Occipital lobe (tissue), 2 donors: ENCODE data around the gene ANKRD2. TPM values are rescaled to one million over a fixed set of nuclear protein-coding genes. Genes with fewer than 3 reads are reported as not detected.
"Not testable (repeated sequence)": the region's sequence is repeated elsewhere in the genome, so short reads cannot be mapped to it uniquely, and the experiment has no call there.

Experiments
- DNase-seq: peaks from one replicate; lab custom pipeline; 2025; lab: John Stamatoyannopoulos, UW
- total RNA-seq: library from RNA; depleted of rRNA; stranded (reverse); fragments of >200 nt; gene quantifications from one replicate; pipeline ENCODE4 v1.2.3, GENCODE V29; 2014

The ANKRD2 gene
- total RNA-seq, 1 donor from 2014 or later = not detected

GRCh38 chr10:97571622-97572021 lies 957 bp upstream of the ANKRD2 start:
- no peak for DNase-seq

- no peak for DNase-seq
Observed at GRCh38 chr10:97573021-97573420, 442 bp downstream of the ANKRD2 start.

DNA sequence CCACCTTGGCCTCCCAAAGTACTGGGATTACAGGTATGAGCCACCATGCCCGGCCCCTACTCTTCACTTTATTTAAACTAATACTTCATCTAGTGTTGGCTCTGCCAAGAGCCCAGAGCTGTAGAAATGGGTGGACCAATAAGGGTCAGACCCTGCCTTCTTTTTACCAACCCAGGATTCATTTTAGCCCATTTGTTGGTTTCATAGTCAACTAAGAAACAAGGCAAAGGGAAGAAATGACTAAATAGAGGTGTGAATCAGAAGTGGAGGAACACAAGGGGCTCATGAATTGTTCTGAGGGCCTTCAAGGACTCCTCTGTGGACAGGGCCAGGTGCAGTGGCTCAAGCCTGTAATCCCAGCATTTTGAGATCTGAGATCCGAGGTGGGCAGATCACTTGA lies 1.1 kb downstream of the ANKRD2 start:
- no peak for DNase-seq

DNA sequence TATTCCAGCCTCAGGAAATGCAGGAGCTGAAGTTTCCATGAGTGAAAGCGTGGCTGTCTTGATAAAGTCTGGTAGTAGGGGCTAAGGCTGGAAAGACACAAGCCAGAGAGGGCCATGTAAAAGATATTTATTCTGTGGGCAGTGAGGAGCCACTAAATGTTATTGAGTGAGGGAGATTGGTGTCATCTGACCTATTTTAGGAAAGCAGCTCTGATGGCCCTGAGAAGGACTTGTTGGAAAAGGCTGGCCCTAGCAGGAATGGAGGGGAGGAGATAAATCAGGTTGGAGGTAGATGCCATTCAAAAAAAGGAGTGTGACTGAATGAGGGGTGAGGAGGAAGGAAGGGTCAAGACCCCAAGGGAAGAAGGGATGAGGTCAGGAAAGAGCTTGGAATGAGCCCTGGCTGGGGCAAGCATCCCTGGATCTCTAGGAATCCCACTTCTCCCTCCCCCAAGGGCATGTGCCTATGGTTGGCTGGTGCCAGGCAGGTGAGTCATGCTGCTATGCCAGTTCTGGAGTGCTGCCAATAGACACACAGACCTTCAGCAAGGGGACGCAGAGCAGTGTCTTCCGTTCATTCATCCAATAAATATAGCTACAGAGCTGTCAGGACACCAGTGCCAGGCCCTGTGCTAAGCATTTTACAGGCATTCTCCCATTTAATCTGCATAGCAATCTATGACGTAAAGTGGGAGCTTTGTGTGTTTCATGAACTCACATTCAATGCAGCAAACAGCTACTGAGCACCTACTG lies 2.0 kb downstream of the ANKRD2 start:
- no peak for DNase-seq

DNA sequence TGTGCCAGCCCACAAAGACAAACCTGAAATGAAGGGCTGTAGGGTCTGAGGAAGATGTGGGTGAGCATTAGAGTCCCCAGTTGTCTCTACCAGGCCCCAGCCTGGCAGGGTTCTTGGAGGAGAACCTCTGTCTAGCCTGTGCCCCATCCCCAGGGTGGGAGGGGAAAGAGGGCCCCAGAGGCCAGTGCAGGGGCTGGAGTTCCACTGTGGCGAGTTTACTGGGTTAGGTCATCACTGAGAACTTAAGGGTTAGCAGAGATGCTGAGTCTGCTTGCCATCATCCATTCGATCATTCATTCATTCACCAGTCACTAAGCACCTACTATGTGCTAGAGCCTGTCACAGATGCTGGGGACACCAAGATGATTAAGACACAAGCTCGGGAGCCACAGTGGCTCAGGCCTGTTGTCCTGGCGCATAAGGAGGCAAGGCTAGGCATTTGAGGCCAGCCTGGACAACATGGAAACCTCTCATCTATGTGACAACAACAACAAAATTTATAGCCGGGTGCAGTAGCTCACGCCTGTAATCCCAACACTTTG lies 2.6 kb downstream of the ANKRD2 start:
- no peak for DNase-seq

DNA sequence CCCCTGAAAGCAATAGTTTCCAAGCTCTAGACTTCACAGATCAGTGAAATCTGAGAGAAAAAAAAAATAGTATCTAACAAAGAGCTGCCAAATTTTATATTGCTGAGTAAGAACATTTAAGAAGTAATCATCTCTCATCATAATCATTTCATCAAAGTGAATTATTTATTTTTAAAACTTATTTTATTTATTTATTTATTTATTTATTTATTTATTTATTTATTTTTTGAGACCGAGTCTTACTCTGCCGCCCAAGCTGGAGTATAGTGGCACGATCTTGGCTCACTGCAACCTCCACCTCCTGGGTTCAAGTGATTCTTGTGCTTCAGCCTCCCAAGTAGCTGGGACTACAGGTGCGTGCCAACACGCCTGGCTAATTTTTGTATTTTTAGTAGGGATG lies 3.9 kb downstream of the ANKRD2 start:
- DNase-seq = not testable (repeated sequence)

- DNase-seq = no peak
Observed at GRCh38 chr10:97577701-97578100, 5.1 kb downstream of the ANKRD2 start.

DNA sequence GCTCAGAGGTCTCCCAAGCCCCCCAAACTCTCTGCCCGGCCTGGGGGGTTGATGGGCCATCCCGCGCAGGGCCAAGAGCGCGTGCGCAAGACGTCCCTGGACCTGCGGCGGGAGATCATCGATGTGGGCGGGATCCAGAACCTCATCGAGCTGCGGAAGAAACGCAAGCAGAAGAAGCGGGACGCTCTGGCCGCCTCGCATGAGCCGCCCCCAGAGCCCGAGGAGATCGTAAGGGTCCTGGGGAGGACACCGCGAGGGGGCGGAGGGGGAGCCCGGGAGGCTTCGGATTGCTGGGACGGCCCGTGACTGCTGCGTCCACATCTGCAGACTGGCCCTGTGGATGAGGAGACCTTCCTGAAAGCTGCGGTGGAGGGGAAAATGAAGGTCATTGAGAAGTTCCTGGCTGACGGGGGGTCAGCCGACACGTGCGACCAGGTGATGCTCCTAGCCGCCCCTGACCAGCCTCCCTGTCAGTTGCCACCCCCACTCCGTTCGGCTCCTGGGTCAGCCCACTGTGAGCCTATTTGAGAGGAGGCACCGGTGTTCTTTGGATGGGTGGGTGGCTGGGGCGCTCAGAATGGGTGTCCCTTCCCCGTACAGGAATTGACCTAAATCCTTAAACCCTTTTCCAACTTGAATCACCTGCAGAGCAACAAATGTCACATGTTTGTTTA lies 5.7 kb downstream of the ANKRD2 start:
- DNase-seq = no peak

- no peak for DNase-seq
Observed at GRCh38 chr10:97580421-97581367, 8.1 kb downstream of the ANKRD2 start.

DNA sequence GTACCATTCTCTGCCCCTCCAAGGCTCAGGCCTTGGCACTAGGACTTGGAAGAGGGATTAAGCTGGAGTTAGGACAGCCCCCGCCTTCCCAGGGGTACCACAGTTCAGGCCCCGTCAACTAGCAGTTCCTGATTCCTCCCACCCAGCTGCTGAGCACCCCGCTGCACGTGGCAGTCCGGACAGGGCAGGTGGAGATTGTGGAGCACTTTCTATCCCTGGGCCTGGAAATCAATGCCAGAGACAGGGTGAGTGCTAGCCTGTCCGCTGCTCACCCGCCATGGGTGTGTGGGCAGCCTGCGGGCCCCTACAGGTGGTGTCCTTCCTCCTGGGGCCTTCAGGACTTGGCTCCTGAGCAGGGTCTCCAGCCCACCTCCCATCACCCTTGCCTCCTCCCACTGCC lies 9.6 kb downstream of the ANKRD2 start:
- DNase-seq = no peak

GRCh38 chr10:97583476-97583875 lies 10.9 kb downstream of the ANKRD2 start:
- no peak for DNase-seq

DNA sequence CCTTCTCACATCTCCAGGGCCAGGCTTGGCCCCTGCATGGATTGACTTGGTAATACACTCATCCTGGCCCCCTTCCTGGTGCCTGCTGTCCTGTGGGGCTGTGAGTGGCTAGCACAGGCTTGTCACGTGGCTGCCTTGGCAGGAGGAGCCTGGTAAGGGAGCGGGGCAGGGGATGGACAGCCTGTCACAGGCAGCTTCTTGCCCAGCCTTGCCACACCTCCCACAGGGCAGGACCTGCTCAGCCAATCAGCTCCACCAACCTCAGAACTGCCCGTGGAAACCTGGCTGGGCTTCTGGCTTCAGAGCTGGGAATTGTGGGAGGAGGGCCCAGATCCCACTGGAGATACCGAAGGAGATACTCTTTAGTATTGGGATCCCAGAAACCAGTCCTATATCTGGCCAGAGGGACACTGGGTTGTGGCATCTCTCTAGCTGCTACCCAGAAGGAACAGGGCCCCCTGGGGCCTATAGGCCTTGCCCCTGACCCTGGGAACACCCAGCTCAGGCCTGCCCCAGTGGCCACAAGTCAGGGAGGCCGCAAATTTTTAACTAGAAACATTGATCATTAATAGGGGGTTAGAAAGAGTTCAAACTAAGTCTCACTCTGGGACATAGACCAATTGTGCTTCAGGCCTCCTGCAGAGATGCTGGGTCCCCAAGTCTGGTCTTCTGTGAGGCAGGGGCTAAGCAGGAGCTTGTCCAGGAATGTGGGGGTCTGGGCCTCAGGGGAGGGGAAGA lies 11.7 kb downstream of the ANKRD2 start, which contains the start of gene HOGA1:
Gene HOGA1, plus strand, starts transcription at position 330 of the 738 bp plus-strand sequence. Its CDS starts 315 bp downstream, at position 645.
- peak; percentile 82 for DNase-seq

- DNase-seq = no peak
Observed at GRCh38 chr10:97584798-97585438, 12.3 kb downstream of the ANKRD2 start.

- no peak for DNase-seq
Observed at GRCh38 chr10:97585439-97585811, 12.8 kb downstream of the ANKRD2 start.

GRCh38 chr10:97587183-97587582 lies 14.6 kb downstream of the ANKRD2 start:
- DNase-seq = no peak

- DNase-seq = no peak
Observed at GRCh38 chr10:97589479-97589878, 16.9 kb downstream of the ANKRD2 start, which contains the start of gene C10orf62. Gene C10orf62 (plus strand): TSS chr10:97589721. CDS start chr10:97589898, 177 bp downstream.

DNA sequence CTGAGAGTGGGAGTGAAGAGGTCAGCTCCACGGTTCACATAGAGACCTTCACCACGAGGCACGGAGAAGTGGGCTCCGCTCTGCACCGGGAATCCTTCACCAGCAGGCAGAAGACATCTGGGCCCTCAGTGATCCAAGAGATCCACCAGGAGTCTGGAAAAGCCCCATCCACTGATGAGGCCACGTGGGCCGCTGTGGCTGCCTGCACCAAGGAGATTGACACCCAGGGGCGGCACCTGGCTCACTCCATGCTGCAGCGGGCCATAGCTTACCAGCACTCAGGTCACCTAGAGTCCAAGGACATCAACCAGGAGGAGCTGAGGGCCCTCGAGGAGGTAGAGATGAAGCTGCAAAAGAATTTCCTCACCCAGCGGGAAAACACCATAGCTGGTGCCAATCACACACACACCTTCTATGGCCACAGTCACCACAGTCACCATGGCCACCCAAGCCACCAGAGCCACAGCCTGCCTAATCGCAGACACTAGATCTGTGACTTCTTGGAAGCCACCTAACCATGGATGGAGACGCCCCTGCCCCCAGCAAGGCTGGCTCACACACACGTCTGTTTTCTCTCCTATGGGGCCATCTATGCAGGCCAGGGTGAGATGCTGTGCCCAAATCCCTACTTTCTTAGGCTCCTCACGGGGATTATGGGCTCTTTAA lies 17.6 kb downstream of the ANKRD2 start:
- no peak for DNase-seq

DNA sequence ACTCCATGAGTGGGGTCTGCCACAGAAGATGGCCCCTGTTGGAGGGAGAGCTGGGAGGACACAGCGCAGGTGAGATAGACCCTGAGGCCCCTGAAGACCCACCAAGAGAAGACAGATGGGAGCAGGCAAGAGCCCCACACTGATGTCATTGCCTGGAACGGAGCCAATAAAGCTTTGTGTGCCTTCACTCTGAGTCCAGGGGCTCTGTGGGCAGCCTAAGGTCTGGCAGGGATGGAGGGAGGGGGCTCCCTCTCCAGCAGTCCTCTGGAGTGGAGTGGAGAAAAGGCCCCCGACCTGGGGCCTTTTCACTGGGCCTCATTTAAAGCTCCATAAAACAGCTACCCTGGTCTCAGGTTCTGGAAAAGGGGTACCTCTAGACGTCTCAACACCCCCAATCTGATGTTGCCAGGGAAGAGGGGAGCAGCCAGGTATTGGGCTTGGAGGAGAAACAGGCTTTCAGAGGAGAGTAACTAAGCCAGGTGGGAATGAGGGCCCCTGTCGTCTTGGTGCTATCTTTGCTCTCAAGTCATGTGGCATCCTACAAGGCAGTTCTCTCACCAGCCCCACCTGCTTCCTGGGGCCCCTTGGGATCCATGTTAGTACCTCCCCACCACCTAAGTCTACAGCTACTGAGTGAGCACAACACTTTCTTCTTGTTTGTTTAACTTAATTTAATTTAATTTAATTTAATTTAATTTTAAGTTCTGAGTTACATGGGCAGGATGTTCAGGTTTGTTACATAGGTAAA lies 18.3 kb downstream of the ANKRD2 start:
- no peak for DNase-seq

DNA sequence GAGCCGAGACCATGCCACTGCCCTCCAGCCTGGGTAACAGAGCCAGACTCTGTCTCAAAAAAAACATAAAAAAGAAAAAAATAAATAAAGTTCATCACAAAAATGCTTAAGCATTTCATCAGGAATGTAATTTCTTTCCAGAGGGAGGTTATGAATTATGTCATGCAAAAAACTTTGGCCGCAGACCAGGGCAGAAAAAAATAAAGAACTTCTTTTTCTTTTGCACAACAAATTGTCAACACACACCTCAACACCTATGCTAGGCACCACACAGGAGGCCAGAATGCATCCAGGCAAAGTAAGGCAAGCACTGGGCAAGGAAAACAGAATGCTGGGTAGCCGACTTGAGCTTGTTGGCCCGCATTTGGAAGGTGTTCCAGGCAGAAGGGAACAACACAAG lies 20.8 kb downstream of the ANKRD2 start:
- DNase-seq = no peak
